ENCODE results near the gene EFL1. TPM values are rescaled to one million over a fixed set of nuclear protein-coding genes. Genes with fewer than 3 reads are reported as not detected.

The EFL1 gene
- total and polyA plus RNA-seq, 2 of the 4 experiments (the other 2 are of a cell fraction): 10.1 to 24.6 TPM

DNA sequence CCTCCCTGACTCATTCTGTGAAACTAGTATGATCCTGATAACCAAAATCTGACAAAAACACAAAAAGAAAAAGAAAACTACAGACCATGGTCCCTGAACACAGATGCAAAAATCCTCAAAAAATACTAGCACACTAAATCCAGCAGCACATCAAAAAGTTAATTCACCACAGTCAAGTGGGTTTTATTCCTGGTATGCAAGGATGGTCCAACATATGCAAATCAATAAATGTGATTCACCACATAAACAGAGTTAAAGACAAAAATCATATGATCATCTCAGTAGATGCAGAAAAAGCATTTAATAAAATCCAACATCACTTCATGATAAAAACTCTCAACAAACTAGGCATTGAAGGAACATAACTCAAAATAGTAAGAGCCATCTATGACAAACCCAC is 12.9 kb upstream of the EFL1 start:
- intact Hi-C loops (cut with micrococcal nuclease): no loop called here

More for the DNA sequence above, 12.9 kb upstream of the EFL1 start:
- Histone ChIP-seq H3K4ac (ENCODE audit: low read depth, low read length) (no peak overlapping the region), H3K4me2 (ENCODE audit: low read depth, low read length) (no peak overlapping the region), H3K9me3 (ENCODE audit: control insufficient read depth, insufficient read depth, low read length) (peaks cover 3% of the 10 kb centered on the region; the same call in 1 of the 2 replicates), H3K9me1 (ENCODE audit: insufficient read depth, low read length) (no peaks in the 10 kb centered on the region), H3K36me3 (ENCODE audit: control insufficient read depth, insufficient read depth, low read length) (no peaks in the 10 kb centered on the region), H3K4me3 (ENCODE audit: insufficient read depth, low read depth, low read length) (no peak overlapping the region), H2AK9ac (replicated peaks; ENCODE audit: low read depth, low read length, poor library complexity) (no peak overlapping the region), H3K9ac (ENCODE audit: low read depth, low read length) (no peak overlapping the region), H3K56ac (ENCODE audit: extremely low read depth, insufficient read depth, low read length) (no peak overlapping the region), H2BK15ac (ENCODE audit: low read depth, low read length) (no peak overlapping the region), H3K27me3 (ENCODE audit: control insufficient read depth, insufficient read depth, low read length) (peaks cover 2% of the 10 kb centered on the region), H3K18ac (ENCODE audit: low read depth, low read length) (no peak overlapping the region), H2BK120ac (ENCODE audit: low read depth, low read length) (no peak overlapping the region), H2AK5ac (ENCODE audit: low read depth, low read length) (no peak overlapping the region), H3K79me1 (ENCODE audit: low read depth in 1 of 2, low read length in 2 of 2) (no peaks in the 10 kb centered on the region), H3K4me1 (ENCODE audit: control insufficient read depth, insufficient read depth, low read length) (no peaks in the 10 kb centered on the region), H4K5ac (ENCODE audit: low read depth, low read length) (no peak overlapping the region), H4K91ac (ENCODE audit: insufficient read depth, low read depth, low read length) (no peak overlapping the region), H4K8ac (ENCODE audit: low read depth in 2 of 2, low read length in 2 of 2) (no peak overlapping the region), H3K14ac (replicated peaks; ENCODE audit: low read depth, low read length) (no peak overlapping the region), H3K23ac (ENCODE audit: low read depth, low read length) (no peak overlapping the region), H4K20me1 (ENCODE audit: insufficient read depth, low read length) (no peaks in the 10 kb centered on the region), H2AFZ (replicated peaks; ENCODE audit: low read length, poor library complexity) (no peak overlapping the region), H2BK20ac (ENCODE audit: low read depth, low read length) (no peak overlapping the region), H2BK5ac (ENCODE audit: low read depth, low read length, poor library complexity, severe bottlenecking) (no peak overlapping the region), H3K27ac (ENCODE audit: insufficient read depth, low read length) (no peak overlapping the region)
- TF ChIP-seq NFE2L2 (IDR thresholded peaks at IDR 0.05; ENCODE audit: low read depth, low read length) (no peak), RCOR1 (IDR thresholded peaks at IDR 0.05; ENCODE audit: insufficient replicate concordance, low read length) (no peak), RFX5 (IDR thresholded peaks at IDR 0.05; ENCODE audit: low read depth, low read length) (no peak), MAFK (IDR thresholded peaks at IDR 0.05; ENCODE audit: low read depth, low read length) (no peak), BHLHE40 (IDR thresholded peaks at IDR 0.05; ENCODE audit: low read depth, low read length) (no peak), MAZ (IDR thresholded peaks at IDR 0.05; ENCODE audit: borderline replicate concordance, low read depth, low read length) (no peak), MXI1 (IDR thresholded peaks at IDR 0.05; ENCODE audit: borderline replicate concordance, low read depth, low read length) (no peak), FOS (IDR thresholded peaks at IDR 0.05; ENCODE audit: low read depth, low read length) (no peak), SMC3 (IDR thresholded peaks at IDR 0.05; ENCODE audit: low read depth, low read length) (no peak), CHD1 (IDR thresholded peaks at IDR 0.05; ENCODE audit: low read depth, low read length) (no peak), CEBPB (IDR thresholded peaks at IDR 0.05; ENCODE audit: low read depth, low read length) (no peak), RAD21 (IDR thresholded peaks at IDR 0.05; ENCODE audit: low read length) (no peak), POLR2A (IDR thresholded peaks at IDR 0.05; ENCODE audit: low read depth, low read length) (no peak)
- TF ChIP-seq, protein P1, sequence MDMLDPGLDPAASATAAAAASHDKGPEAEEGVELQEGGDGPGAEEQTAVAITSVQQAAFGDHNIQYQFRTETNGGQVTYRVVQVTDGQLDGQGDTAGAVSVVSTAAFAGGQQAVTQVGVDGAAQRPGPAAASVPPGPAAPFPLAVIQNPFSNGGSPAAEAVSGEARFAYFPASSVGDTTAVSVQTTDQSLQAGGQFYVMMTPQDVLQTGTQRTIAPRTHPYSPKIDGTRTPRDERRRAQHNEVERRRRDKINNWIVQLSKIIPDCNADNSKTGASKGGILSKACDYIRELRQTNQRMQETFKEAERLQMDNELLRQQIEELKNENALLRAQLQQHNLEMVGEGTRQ (IDR thresholded peaks at IDR 0.05; ENCODE audit: low read depth, low read length): no peak
- TF ChIP-seq, protein P2, sequence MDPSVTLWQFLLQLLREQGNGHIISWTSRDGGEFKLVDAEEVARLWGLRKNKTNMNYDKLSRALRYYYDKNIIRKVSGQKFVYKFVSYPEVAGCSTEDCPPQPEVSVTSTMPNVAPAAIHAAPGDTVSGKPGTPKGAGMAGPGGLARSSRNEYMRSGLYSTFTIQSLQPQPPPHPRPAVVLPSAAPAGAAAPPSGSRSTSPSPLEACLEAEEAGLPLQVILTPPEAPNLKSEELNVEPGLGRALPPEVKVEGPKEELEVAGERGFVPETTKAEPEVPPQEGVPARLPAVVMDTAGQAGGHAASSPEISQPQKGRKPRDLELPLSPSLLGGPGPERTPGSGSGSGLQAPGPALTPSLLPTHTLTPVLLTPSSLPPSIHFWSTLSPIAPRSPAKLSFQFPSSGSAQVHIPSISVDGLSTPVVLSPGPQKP (IDR thresholded peaks at IDR 0.05; ENCODE audit: borderline replicate concordance, low read depth, low read length): no peak
- TF ChIP-seq, protein P3, sequence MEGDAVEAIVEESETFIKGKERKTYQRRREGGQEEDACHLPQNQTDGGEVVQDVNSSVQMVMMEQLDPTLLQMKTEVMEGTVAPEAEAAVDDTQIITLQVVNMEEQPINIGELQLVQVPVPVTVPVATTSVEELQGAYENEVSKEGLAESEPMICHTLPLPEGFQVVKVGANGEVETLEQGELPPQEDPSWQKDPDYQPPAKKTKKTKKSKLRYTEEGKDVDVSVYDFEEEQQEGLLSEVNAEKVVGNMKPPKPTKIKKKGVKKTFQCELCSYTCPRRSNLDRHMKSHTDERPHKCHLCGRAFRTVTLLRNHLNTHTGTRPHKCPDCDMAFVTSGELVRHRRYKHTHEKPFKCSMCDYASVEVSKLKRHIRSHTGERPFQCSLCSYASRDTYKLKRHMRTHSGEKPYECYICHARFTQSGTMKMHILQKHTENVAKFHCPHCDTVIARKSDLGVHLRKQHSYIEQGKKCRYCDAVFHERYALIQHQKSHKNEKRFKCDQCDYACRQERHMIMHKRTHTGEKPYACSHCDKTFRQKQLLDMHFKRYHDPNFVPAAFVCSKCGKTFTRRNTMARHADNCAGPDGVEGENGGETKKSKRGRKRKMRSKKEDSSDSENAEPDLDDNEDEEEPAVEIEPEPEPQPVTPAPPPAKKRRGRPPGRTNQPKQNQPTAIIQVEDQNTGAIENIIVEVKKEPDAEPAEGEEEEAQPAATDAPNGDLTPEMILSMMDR (conservative IDR thresholded peaks at IDR 0.05; ENCODE audit: low read depth, low read length): no peak
- CTCF ChIA-PET: interaction anchor here (0.6 kb wide), 1 partner anchor 504 kb away, joined by 4 read pairs; no protein-coding TSS in a partner anchor
- no TSS peak for BruUV-seq (replicated peaks)
- dilution Hi-C loops (cut with HindIII; ENCODE audit: low sequenced_read_pairs, unreplicated experiment) (no loop called here), in situ Hi-C loops (cut with MboI; ENCODE audit: low sequenced_read_pairs) (no loop called here)
- ATAC-seq (ENCODE audit: low read depth) (no peak), DNase-seq (no peak)
- POLR2A ChIA-PET (ENCODE audit: unreplicated experiment): no interaction called here
